Hepatocyte (in vitro differentiated cells): ENCODE data around the gene LSM8. TPM values are rescaled to one million over a fixed set of nuclear protein-coding genes. Genes with fewer than 3 reads are reported as not detected.

Experiments used
- DNase-seq: peaks from one replicate; pipeline ENCODE4 v3.0.0-alpha.2; 2016; ENCODE audit warnings: low spot score
- H2AFZ ChIP-seq: fragments of 200-600 bp; sonication (generic); 2 replicates; pipeline ENCODE4 v1.6.0; 2016; ENCODE audit warnings: antibody characterized with exemption, mild to moderate bottlenecking
- H3K27ac ChIP-seq: fragments of 200-600 bp; sonication (generic); 2 replicates; pipeline ENCODE4 v1.5.1; 2016; ENCODE audit warnings: mild to moderate bottlenecking
- H3K27me3 ChIP-seq: fragments of 200-600 bp; sonication (generic); 2 replicates; pipeline ENCODE4 v1.6.1; 2016
- H3K36me3 ChIP-seq: fragments of 200-600 bp; sonication (generic); replicated peaks from 2 replicates; pipeline ENCODE4 v1.5.1; 2016; ENCODE audit warnings: low read depth; ENCODE audit not compliant: insufficient read depth
- H3K4me1 ChIP-seq: fragments of 200-600 bp; sonication (generic); 2 replicates; pipeline ENCODE4 v1.5.1; 2016; ENCODE audit warnings: mild to moderate bottlenecking, moderate library complexity; ENCODE audit not compliant: insufficient read depth
- H3K4me2 ChIP-seq: fragments of 200-600 bp; sonication (generic); 2 replicates; pipeline ENCODE4 v1.6.0; 2016
- H3K4me3 ChIP-seq: fragments of 200-600 bp; sonication (generic); 2 replicates; pipeline ENCODE4 v1.5.1; 2016; ENCODE audit warnings: mild to moderate bottlenecking
- H3K79me2 ChIP-seq: fragments of 200-600 bp; sonication (generic); 2 replicates; pipeline ENCODE4 v1.6.0; 2017; ENCODE audit warnings: mild to moderate bottlenecking
- H3K9me2 ChIP-seq: fragments of 200-600 bp; sonication (generic); replicated peaks from 2 replicates; pipeline ENCODE4 v1.6.0; 2017; ENCODE audit warnings: mild to moderate bottlenecking; ENCODE audit not compliant: insufficient read depth
- H3K9me3 ChIP-seq: fragments of 200-600 bp; sonication (generic); 2 replicates; pipeline ENCODE4 v1.5.1; 2016; ENCODE audit warnings: low read depth, mild to moderate bottlenecking
- H4K20me1 ChIP-seq: fragments of 200-600 bp; sonication (generic); 2 replicates; pipeline ENCODE4 v1.6.0; 2016; ENCODE audit warnings: mild to moderate bottlenecking; ENCODE audit not compliant: insufficient read depth, poor library complexity, severe bottlenecking
- EZH2 ChIP-seq: fragments of 200-600 bp; sonication (generic); IDR thresholded peaks from 2 replicates; pipeline ENCODE4 v1.6.1; 2016; ENCODE audit warnings: antibody characterized with exemption, mild to moderate bottlenecking, borderline replicate concordance
- EZH2phosphoT487 ChIP-seq: fragments of 200-600 bp; sonication (generic); IDR thresholded peaks from one replicate; pipeline ENCODE4 v1.6.1; 2018; ENCODE audit warnings: antibody characterized with exemption, mild to moderate bottlenecking, low read depth, moderate library complexity; ENCODE audit not compliant: unreplicated experiment, severe bottlenecking
- WGBS: methylation state at CpG from one replicate; pipeline ENCODE4 v1.1.6; 2016; ENCODE audit warnings: low lambda C conversion rate; ENCODE audit errors: missing lambda C conversion rate; 5-methylcytosine and 5-hydroxymethylcytosine counted together
- polyA plus RNA-seq: library from polyadenylated mRNA; unstranded; fragments of >200 nt; fragmentation: Nextera tagmentation; extraction: Ambion mirVana; gene quantifications from 2 replicates; pipeline ENCODE4 v1.2.1, GENCODE V29; 2016
- total RNA-seq: library from RNA; depleted of rRNA; stranded (reverse); fragments of >200 nt; gene quantifications from 2 replicates; pipeline ENCODE4 v1.2.3, GENCODE V29; 2014
- TF ChIP-seq, protein P1 (sequence below): fragments of 200-600 bp; sonication (generic); IDR thresholded peaks from 2 replicates; pipeline ENCODE4 v1.5.1; 2016; ENCODE audit warnings: antibody characterized with exemption, mild to moderate bottlenecking; ENCODE audit not compliant: poor library complexity

The LSM8 gene
- total and polyA plus RNA-seq, 2 experiments from 2014 or later, result 34.4 to 43.9 TPM

DNA sequence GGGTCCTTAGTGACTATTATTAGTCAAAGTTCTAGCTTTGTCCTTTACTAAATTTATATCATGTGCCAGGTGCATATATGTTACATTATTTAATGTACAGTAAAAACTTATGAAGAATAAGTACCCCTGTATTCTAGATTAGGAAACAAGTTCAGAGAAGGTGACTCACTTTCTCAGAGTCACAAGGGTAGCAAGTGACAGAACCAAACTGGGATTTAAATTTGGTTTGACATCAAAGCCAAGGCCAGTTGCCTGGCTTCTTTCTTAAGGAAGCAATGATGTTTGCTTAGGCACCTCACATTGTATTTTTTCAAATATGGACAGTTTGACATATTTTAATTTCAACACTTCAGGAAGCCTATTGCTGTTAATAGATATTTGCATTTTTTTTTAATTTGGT lies 2.5 kb downstream of the LSM8 start:
- Histone ChIP-seq H3K9me2 (no peaks in the 10 kb centered on the region), H3K79me2 (peaks cover 37% of the 10 kb centered on the region), H3K9me3 (no peaks in the 10 kb centered on the region), H3K4me1 (peaks cover 12% of the 10 kb centered on the region), H3K4me3 (no peak overlapping the region), H3K27me3 (no peaks in the 10 kb centered on the region), H3K27ac (no peak overlapping the region), H2AFZ (no peak overlapping the region), H3K4me2 (peak overlapping the region; percentile 77), H3K36me3 (no peaks in the 10 kb centered on the region), H4K20me1 (no peaks in the 10 kb centered on the region)
- no peak for DNase-seq
- TF ChIP-seq, protein P1, sequence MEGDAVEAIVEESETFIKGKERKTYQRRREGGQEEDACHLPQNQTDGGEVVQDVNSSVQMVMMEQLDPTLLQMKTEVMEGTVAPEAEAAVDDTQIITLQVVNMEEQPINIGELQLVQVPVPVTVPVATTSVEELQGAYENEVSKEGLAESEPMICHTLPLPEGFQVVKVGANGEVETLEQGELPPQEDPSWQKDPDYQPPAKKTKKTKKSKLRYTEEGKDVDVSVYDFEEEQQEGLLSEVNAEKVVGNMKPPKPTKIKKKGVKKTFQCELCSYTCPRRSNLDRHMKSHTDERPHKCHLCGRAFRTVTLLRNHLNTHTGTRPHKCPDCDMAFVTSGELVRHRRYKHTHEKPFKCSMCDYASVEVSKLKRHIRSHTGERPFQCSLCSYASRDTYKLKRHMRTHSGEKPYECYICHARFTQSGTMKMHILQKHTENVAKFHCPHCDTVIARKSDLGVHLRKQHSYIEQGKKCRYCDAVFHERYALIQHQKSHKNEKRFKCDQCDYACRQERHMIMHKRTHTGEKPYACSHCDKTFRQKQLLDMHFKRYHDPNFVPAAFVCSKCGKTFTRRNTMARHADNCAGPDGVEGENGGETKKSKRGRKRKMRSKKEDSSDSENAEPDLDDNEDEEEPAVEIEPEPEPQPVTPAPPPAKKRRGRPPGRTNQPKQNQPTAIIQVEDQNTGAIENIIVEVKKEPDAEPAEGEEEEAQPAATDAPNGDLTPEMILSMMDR, result no peak
- TF ChIP-seq EZH2 (no peak), EZH2phosphoT487 (no peak)

DNA sequence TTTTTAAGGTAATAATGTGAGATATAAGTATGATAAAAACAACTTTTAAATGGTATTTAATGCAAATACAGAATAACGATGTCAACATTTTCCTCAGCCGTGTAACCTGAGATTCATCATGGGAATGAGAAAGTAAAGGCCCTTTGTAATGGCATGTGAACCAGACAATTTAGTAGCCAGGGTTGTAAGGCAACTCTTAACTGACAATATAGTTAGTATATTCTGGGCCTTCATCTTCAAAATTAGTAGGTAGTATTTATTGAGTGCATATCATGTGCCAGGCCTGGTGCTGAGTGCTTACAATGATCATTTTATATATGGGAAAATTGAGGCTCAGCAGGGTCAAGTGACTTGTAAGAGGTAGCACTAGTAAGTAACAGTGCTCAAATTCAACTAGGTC lies 10.6 kb downstream of the LSM8 start:
- Histone ChIP-seq H3K36me3 (no peaks in the 10 kb centered on the region), H3K79me2 (no peaks in the 10 kb centered on the region), H3K4me1 (no peaks in the 10 kb centered on the region), H3K9me2 (no peaks in the 10 kb centered on the region), H4K20me1 (no peaks in the 10 kb centered on the region), H3K27me3 (no peaks in the 10 kb centered on the region), H3K4me2 (no peak overlapping the region), H3K9me3 (no peaks in the 10 kb centered on the region), H3K27ac (no peak overlapping the region), H2AFZ (no peak overlapping the region), H3K4me3 (no peak overlapping the region)
- 81% methylated on average over 2 of the region's 2 CpGs for WGBS
- TF ChIP-seq EZH2phosphoT487 (no peak), EZH2 (no peak)
- TF ChIP-seq, protein P1, result no peak
- DNase-seq, result no peak

DNA sequence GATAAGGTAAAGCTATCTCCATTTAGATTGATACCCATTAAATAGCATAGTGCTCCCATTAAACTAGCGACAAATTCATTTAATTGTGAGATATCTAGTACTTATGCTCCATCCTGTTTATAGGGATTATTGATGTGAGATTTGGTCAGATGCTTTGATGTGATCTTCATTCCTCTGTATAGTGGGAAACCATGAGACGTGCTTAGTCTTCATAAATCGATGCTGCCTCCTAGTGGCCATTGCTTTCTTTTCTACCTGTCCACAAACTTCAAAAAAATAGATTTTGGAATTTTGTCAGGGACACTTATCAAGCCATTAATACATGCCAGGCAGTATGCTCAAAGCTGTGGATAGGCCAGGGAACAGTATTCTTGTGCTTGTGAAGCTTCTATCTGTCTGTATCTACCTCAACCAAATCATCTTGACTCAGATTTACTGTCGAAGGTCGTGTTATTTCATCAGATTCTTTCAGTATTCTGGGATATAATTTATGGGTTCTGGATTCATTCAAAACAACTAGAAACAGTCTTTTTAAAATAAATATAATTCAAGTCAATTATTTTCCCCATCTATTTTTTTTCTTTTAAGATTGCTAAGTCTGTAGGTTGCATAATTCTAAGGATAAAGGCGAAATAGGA lies 12.0 kb downstream of the LSM8 start:
- 55% methylated on average over 6 of the region's 6 CpGs for WGBS
- DNase-seq, result peak; percentile 85

More for the DNA sequence above, 12.0 kb downstream of the LSM8 start:
- H3K4me3 ChIP-seq, result no peak overlapping the region
- H2AFZ ChIP-seq, result no peak overlapping the region
- no peaks in the 10 kb centered on the region for H4K20me1 ChIP-seq
- no peaks in the 10 kb centered on the region for H3K36me3 ChIP-seq
- H3K4me1 ChIP-seq, result no peaks in the 10 kb centered on the region
- H3K9me3 ChIP-seq, result no peaks in the 10 kb centered on the region
- H3K27ac ChIP-seq, result no peak overlapping the region
- TF ChIP-seq, protein P1, result peak; percentile 66
- TF ChIP-seq EZH2phosphoT487, result no peak
- no peaks in the 10 kb centered on the region for H3K79me2 ChIP-seq
- no peaks in the 10 kb centered on the region for H3K9me2 ChIP-seq
- H3K27me3 ChIP-seq, result no peaks in the 10 kb centered on the region
- no peak overlapping the region for H3K4me2 ChIP-seq
